SH-SY5Y (cell line): Measurements from ENCODE around the gene CTNS.

ENCODE experiments used
- GATA2 ChIP-seq: IDR thresholded peaks from 2 replicates; pipeline ENCODE4 v1.6.1; 2011; ENCODE audit warnings: mild to moderate bottlenecking, low read depth, low read length
- GATA3 ChIP-seq: IDR thresholded peaks from 2 replicates; pipeline ENCODE4 v1.6.1; 2011; ENCODE audit warnings: low read depth, mild to moderate bottlenecking, low read length, moderate library complexity

DNA sequence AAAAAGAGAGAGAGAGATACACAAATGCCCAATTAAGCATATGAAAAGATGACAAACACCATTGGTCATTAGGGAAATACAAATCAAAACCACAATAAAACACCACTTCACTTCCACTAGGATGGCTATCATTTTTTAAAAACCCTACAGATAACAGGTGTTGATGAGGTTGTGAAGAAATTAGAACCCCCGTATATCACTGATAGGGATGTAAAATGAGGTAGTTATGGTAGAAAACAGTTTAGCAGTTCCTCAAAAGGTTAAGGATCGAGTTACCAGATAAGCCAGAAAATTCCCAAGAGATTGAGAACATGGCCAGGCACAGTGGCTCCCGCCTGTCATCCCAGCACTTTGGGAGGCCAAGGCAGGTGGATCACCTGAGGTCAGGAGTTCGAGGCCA is 56.6 kb downstream of the CTNS start:
- TF ChIP-seq GATA2 = no peak
- no peak for TF ChIP-seq GATA3
